Epidermal melanocyte (primary cell): ENCODE measurements around the gene CELF1.
"Not testable (repeated sequence)": the region's sequence is repeated elsewhere in the genome, so short reads cannot be mapped to it uniquely, and the experiment has no call there.

Source experiments
- DNase-seq: peaks from one replicate; pipeline ENCODE4 v3.0.0; 2011; ENCODE audit warnings: low spot score; ENCODE audit not compliant: insufficient read length

The CELF1 gene

GRCh38 chr11:47577460-47578041 lies 24.6 kb upstream of the CELF1 start:
- DNase-seq = no peak

GRCh38 chr11:47573321-47573720 lies 20.4 kb upstream of the CELF1 start:
- DNase-seq = no peak

- DNase-seq = no peak
These were observed 19.9 kb upstream of the CELF1 start for GRCh38 chr11:47572715-47573255.

- DNase-seq = no peak
These were observed 19.0 kb upstream of the CELF1 start for GRCh38 chr11:47571895-47572294.

- DNase-seq = no peak
These were observed 18.4 kb upstream of the CELF1 start for GRCh38 chr11:47571357-47571729.

GRCh38 chr11:47570651-47571356 lies 17.9 kb upstream of the CELF1 start:
- no peak for DNase-seq

- no peak for DNase-seq
These were observed 16.7 kb upstream of the CELF1 start for GRCh38 chr11:47569646-47570045.

- DNase-seq = no peak
These were observed 13.3 kb upstream of the CELF1 start for GRCh38 chr11:47566149-47566698.

GRCh38 chr11:47565340-47566148 lies 12.6 kb upstream of the CELF1 start, which contains the start of gene PTPMT1:
Gene PTPMT1, plus strand, starts transcription at chr11:47565599. Its CDS starts 24 bp downstream, at chr11:47565623.
- DNase-seq = no peak

GRCh38 chr11:47564933-47565339 lies 12.0 kb upstream of the CELF1 start:
- no peak for DNase-seq

- DNase-seq = not testable (repeated sequence)
These were observed 11.4 kb upstream of the CELF1 start for GRCh38 chr11:47564366-47564765.

GRCh38 chr11:47562393-47562792 lies 9.5 kb upstream of the CELF1 start:
- not testable (repeated sequence) for DNase-seq

GRCh38 chr11:47560426-47560825 lies 7.5 kb upstream of the CELF1 start:
- DNase-seq = no peak

- DNase-seq = no peak
These were observed 5.8 kb upstream of the CELF1 start for GRCh38 chr11:47558695-47559094.

- not testable (repeated sequence) for DNase-seq
These were observed 4.1 kb upstream of the CELF1 start for GRCh38 chr11:47557004-47557403.

GRCh38 chr11:47553406-47553743 lies 443 bp upstream of the CELF1 start:
- DNase-seq = no peak

GRCh38 chr11:47552056-47552565 lies 821 bp downstream of the CELF1 start:
- DNase-seq = no peak

- no peak for DNase-seq
These were observed 1.8 kb downstream of the CELF1 start for GRCh38 chr11:47551086-47551485.

- no peak for DNase-seq
These were observed 2.5 kb downstream of the CELF1 start for GRCh38 chr11:47550288-47551047.

- not testable (repeated sequence) for DNase-seq
These were observed 6.7 kb downstream of the CELF1 start for GRCh38 chr11:47546274-47546673.

GRCh38 chr11:47545298-47545697 lies 7.6 kb downstream of the CELF1 start:
- no peak for DNase-seq
